HepG2 (cell line): Measurements from ENCODE around the gene S100A12. TPM values are rescaled to one million over a fixed set of nuclear protein-coding genes. Genes with fewer than 3 reads are reported as not detected.

Experiments
- ATAC-seq: fragments of 200-7000 bp; cut with Tn5 transposase; 3 replicates; pipeline ENCODE4 v1.9.1; 2020; ENCODE audit warnings: mild to moderate bottlenecking, moderate library complexity
- BruUV-seq: library from RNA; stranded (reverse); fragments of 400-500 nt; replicated peaks from 2 replicates; lab custom pipeline; 2021; lab: Mats Ljungman, UMichigan
- CTCF ChIA-PET: fragments of 300-600 bp; formaldehyde crosslinking; extraction: SDS; loops from one replicate; lab custom pipeline; 2021; ENCODE audit warnings: low total read pairs, inconsistent platforms, low intra/inter-chr PET ratio; lab: Yijun Ruan, JAX
- POLR2A ChIA-PET: fragments of 350-600 bp; sonication (Branson Sonifier 250); formaldehyde crosslinking; loops from one replicate; lab custom pipeline; 2020; ENCODE audit warnings: antibody characterized with exemption, inconsistent platforms; lab: Yijun Ruan, JAX
- DNase-seq: peaks from one replicate; pipeline ENCODE4 v3.0.0-alpha.2; 2015; ENCODE audit warnings: low spot score
- FAIRE-seq: peaks from 3 replicates; lab custom pipeline; 2011; peaks lifted over from hg19 to GRCh38; lab: Jason Lieb, UNC
- H2AFZ ChIP-seq: one replicate; pipeline ENCODE4 v1.6.1; 2011; ENCODE audit warnings: low read length, inconsistent platforms
- H3K27ac ChIP-seq: fragments of 300-600 bp; 3 replicates; pipeline ENCODE4 v1.8.0; 2011; ENCODE audit warnings: mixed run types, mild to moderate bottlenecking, mixed read lengths, low read length, inconsistent platforms; ENCODE audit not compliant: insufficient read depth; ENCODE audit errors: extremely low read length
- H3K27me3 ChIP-seq, 2 experiments: fragments of 200-600 bp in 1 of 2; 2 replicates in 1 of 2; 3 replicates in 1 of 2; pipeline versions ENCODE4 v1.6.0 to v1.8.0; 2011; ENCODE audit warnings: low read length in 2 of 2, mild to moderate bottlenecking in 2 of 2, moderate library complexity in 2 of 2, inconsistent platforms in 1 of 2; ENCODE audit not compliant: insufficient read depth in 2 of 2, control insufficient read depth in 1 of 2
- H3K36me3 ChIP-seq, 2 experiments: fragments of 200-600 bp in 1 of 2; replicated peaks in 1 of 2; 2 replicates in 1 of 2; 3 replicates in 1 of 2; pipeline versions ENCODE4 v1.5.1 to v1.8.0; 2011; ENCODE audit warnings: low read length in 2 of 2, inconsistent platforms in 1 of 2; ENCODE audit not compliant: insufficient read depth in 2 of 2, control insufficient read depth in 1 of 2
- H3K4me1 ChIP-seq: 2 replicates; pipeline ENCODE4 v1.5.1; 2012; ENCODE audit warnings: low read length, inconsistent platforms; ENCODE audit not compliant: insufficient read depth
- H3K4me2 ChIP-seq: 2 replicates; pipeline ENCODE4 v1.6.0; 2011; ENCODE audit warnings: low read depth, low read length, inconsistent platforms
- H3K4me3 ChIP-seq, 3 experiments: fragments of 200-600 bp in 1 of 3; sonication (generic), shearing (Covaris generic) in 1 of 3; replicated peaks in 1 of 3; 2 replicates each; pipeline ENCODE4 v1.5.1; 2011 to 2016; ENCODE audit warnings: low read length in 3 of 3, inconsistent platforms in 2 of 3, low read depth in 2 of 3, mild to moderate bottlenecking in 2 of 3, control low read depth in 1 of 3, mixed read lengths in 1 of 3; ENCODE audit not compliant: insufficient read depth in 1 of 3
- H3K79me2 ChIP-seq: one replicate; pipeline ENCODE4 v1.6.1; 2011; ENCODE audit warnings: low read length, inconsistent platforms; ENCODE audit not compliant: insufficient read depth
- H3K9ac ChIP-seq: 2 replicates; pipeline ENCODE4 v1.6.0; 2011; ENCODE audit warnings: mild to moderate bottlenecking, low read depth, low read length, inconsistent platforms; ENCODE audit not compliant: insufficient read depth
- H3K9me3 ChIP-seq: 2 replicates; pipeline ENCODE4 v1.5.1; 2012; ENCODE audit warnings: mild to moderate bottlenecking, low read length
- H4K20me1 ChIP-seq: 2 replicates; pipeline ENCODE4 v1.6.0; 2011; ENCODE audit warnings: inconsistent platforms, mild to moderate bottlenecking, low read length, moderate library complexity; ENCODE audit not compliant: insufficient read depth
- HBP1 ChIP-seq: IDR thresholded peaks from 2 replicates; pipeline ENCODE4 v1.6.1; 2016; ENCODE audit warnings: low read depth, control low read depth
- NFE2L2 ChIP-seq: fragments of 150-350 bp; IDR thresholded peaks from 2 replicates; pipeline ENCODE4 v1.6.1; 2014; ENCODE audit warnings: low read length
- RFX5 ChIP-seq: IDR thresholded peaks from 2 replicates; pipeline ENCODE4 v1.6.1; 2011; ENCODE audit warnings: low read depth, low read length, improper control_type of control experiment
- ZFX ChIP-seq: sonication (generic); formaldehyde crosslinking; IDR thresholded peaks from 2 replicates; pipeline ENCODE4 v1.4.0; 2020; ENCODE audit warnings: mild to moderate bottlenecking, low read depth, missing genetic modification reagents, moderate library complexity
- ZNF326 ChIP-seq: sonication (generic); formaldehyde crosslinking; IDR thresholded peaks from 2 replicates; pipeline ENCODE4 v1.4.0; 2020; ENCODE audit warnings: missing genetic modification reagents, borderline replicate concordance
- ZSCAN29 ChIP-seq: sonication (generic); formaldehyde crosslinking; conservative IDR thresholded peaks from 2 replicates; pipeline ENCODE4 v1.4.0; 2020; ENCODE audit warnings: mild to moderate bottlenecking, missing genetic modification reagents
- WGBS: methylation state at CpG from one replicate; pipeline ENCODE4 v1.1.6; 2017; ENCODE audit warnings: low lambda C conversion rate; 5-methylcytosine and 5-hydroxymethylcytosine counted together
- in situ Hi-C: cut with HindIII; loops from 2 replicates; pipeline ENCODE4 v1.10.0; 2017; ENCODE audit warnings: low pct_unique_long_range_greater_than_20kb; ENCODE audit not compliant: extremely low pct_ligation_motif_present
- intact Hi-C: fragments of 100-400 bp; cut with micrococcal nuclease; formaldehyde crosslinking; loops from one replicate; pipeline ENCODE4 v1.10.0; 2022; ENCODE audit not compliant: unreplicated experiment
- polyA plus RNA-seq, 8 experiments: library from polyadenylated mRNA; depleted of rRNA in 3 of 8; stranded (reverse) in 7 of 8; unstranded in 1 of 8; fragments of >200 nt; fragmentation: Illumina TruSeq in 4 of 8; extraction: Trizol in 4 of 8; gene quantifications; 2 replicates each; pipeline versions ENCODE4 v1.2.1 to v1.2.3, GENCODE V29; 2011 to 2016; ENCODE audit warnings: low read depth in 4 of 8, missing spikeins in 1 of 8, mixed read lengths in 1 of 8; ENCODE audit not compliant: insufficient read depth in 1 of 8
- total RNA-seq, 5 experiments: library from RNA; depleted of rRNA; stranded (reverse); fragments of >200 nt; fragmentation: Illumina TruSeq; extraction: Trizol; gene quantifications; 2 replicates each; pipeline ENCODE4 v1.2.3, GENCODE V29; 2016; ENCODE audit warnings: low read depth in 1 of 5

Gene S100A12
- total and polyA plus RNA-seq, 2 of the 13 experiments (the other 11 are each of a cell fraction or from before 2014, with no cell fraction given): not detected

- H3K9me3 ChIP-seq: no peaks in the 10 kb centered on the region
- H3K4me3 ChIP-seq: no peak overlapping the region
- ChIA-PET POLR2A (no interaction called here), CTCF (no interaction called here)
- H2AFZ ChIP-seq: no peak overlapping the region
- no peak overlapping the region for H3K9ac ChIP-seq
- no peak overlapping the region for H3K4me2 ChIP-seq
- no peaks in the 10 kb centered on the region for H3K79me2 ChIP-seq
- TF ChIP-seq ZNF326 (CRISPR knock-in tag): no peak
- no peak for TF ChIP-seq ZFX (CRISPR knock-in tag)
- no peak for TF ChIP-seq ZSCAN29 (CRISPR knock-in tag)
- TF ChIP-seq RFX5: no peak
- FAIRE-seq (no peak), ATAC-seq (no peak), DNase-seq (no peak)
- intact Hi-C loops: no loop called here
- BruUV-seq: no TSS peak
- in situ Hi-C loops: no loop called here
- H3K4me1 ChIP-seq: 0 out of 2 replicates have a peak, but pooled peaks cover 5% of the 10 kb centered on the region
- 54% methylated on average over 3 of the region's 3 CpGs for WGBS
- H3K27ac ChIP-seq: no peak overlapping the region
- no peaks in the 10 kb centered on the region for H4K20me1 ChIP-seq
- H3K27me3 ChIP-seq: no peaks in the 10 kb centered on the region; a peak in 1 of 5 replicates
- no peaks in the 10 kb centered on the region for H3K36me3 ChIP-seq
Measured at GRCh38 chr1:153358691-153358975, 16.8 kb downstream of the S100A12 start.

- BruUV-seq: no TSS peak
- ChIA-PET POLR2A (no interaction called here), CTCF (no interaction called here)
- TF ChIP-seq HBP1 (CRISPR knock-in tag) (no peak), NFE2L2 (peak; percentile 75)
- H4K20me1 ChIP-seq: no peaks in the 10 kb centered on the region
- no peaks in the 10 kb centered on the region; a peak in 1 of 5 replicates for H3K27me3 ChIP-seq
- DNase-seq (no peak), FAIRE-seq (no peak), ATAC-seq (no peak)
- H3K9ac ChIP-seq: no peak within 1 kb of the TSS
- 0 out of 2 replicates have a peak, but pooled peaks cover 5% of the 10 kb centered on the region for H3K4me1 ChIP-seq
- no peak within 1 kb of the TSS for H3K4me2 ChIP-seq
- no peaks in the 10 kb centered on the region for H3K36me3 ChIP-seq
- H3K79me2 ChIP-seq: no peaks in the 10 kb centered on the region
- no peak within 1 kb of the TSS for H2AFZ ChIP-seq
- WGBS: 8% methylated on average over 8 of the region's 11 CpGs
- no peaks in the 10 kb centered on the region for H3K9me3 ChIP-seq
- no peak within 1 kb of the TSS for H3K27ac ChIP-seq
- H3K4me3 ChIP-seq: no peak within 1 kb of the TSS
- in situ Hi-C loops (no loop called here), intact Hi-C loops (no loop called here)
Measured at GRCh38 chr1:153357853-153358690, 17.3 kb downstream of the S100A12 start, which contains the start of gene S100A9. TSS of gene S100A9 (plus strand) at chr1:153357854. CDS start at chr1:153358284, 430 bp downstream.
